ENCODE results near the gene ZMYND19.
"Not testable (repeated sequence)": the region's sequence is repeated elsewhere in the genome, so short reads cannot be mapped to it uniquely, and the experiment has no call there.

ZMYND19 gene

DNA sequence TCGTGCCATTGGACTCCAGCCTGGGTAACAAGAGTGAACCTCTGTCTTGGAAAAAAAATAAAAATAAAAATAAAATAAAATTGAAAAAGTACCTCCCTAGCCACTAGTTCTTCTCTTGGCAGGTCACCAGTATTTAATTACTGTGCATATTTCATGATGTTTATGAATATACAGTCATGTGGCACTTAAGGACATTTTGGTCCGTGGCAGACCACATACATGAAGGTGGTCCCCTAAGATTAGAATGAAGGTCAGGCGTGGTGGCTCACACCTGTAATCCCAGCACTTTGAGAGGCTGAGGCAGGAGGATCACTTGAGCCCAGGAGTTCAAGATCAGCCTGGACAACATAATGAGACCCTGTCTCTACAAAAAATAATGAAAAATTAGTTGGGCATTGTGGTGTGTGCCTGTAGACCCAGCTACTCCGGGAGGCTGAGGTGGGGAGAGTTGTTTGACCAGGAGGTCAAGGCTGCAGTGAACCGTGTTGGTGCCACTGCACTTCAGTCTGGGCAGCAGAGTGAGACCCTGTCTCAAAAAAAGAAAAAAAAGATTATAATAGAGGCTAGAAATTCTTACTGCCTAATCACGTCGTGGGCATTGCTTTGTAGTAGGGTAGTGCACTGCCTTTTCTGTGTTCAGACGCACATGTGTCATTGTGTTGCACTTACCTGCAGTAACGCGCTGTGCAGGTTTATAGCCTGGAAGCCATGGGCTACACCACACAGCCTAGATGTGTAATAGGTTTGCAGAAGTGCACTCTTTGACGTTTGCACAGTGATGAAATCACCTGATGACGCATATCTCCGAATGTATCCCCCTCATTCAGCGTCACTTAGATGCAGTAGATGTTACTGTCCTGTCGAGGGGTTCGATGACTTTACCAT, 41.3 kb upstream of the ZMYND19 start:
- no peaks in the 10 kb centered on the region for H3K9me3 ChIP-seq
- no peaks in the 10 kb centered on the region for H3K4me1 ChIP-seq
- TF ChIP-seq, protein P1, sequence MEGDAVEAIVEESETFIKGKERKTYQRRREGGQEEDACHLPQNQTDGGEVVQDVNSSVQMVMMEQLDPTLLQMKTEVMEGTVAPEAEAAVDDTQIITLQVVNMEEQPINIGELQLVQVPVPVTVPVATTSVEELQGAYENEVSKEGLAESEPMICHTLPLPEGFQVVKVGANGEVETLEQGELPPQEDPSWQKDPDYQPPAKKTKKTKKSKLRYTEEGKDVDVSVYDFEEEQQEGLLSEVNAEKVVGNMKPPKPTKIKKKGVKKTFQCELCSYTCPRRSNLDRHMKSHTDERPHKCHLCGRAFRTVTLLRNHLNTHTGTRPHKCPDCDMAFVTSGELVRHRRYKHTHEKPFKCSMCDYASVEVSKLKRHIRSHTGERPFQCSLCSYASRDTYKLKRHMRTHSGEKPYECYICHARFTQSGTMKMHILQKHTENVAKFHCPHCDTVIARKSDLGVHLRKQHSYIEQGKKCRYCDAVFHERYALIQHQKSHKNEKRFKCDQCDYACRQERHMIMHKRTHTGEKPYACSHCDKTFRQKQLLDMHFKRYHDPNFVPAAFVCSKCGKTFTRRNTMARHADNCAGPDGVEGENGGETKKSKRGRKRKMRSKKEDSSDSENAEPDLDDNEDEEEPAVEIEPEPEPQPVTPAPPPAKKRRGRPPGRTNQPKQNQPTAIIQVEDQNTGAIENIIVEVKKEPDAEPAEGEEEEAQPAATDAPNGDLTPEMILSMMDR (IDR thresholded peaks at IDR 0.05; ENCODE audit: low read depth, low read length) = no peak
- H3K27me3 ChIP-seq = no peaks in the 10 kb centered on the region
- no peak overlapping the region for H3K4me3 ChIP-seq (ENCODE audit: low read depth, low read length)
- no peak for DNase-seq
- peaks cover 5% of the 10 kb centered on the region; the same call in 1 of the 2 replicates for H3K36me3 ChIP-seq

DNA sequence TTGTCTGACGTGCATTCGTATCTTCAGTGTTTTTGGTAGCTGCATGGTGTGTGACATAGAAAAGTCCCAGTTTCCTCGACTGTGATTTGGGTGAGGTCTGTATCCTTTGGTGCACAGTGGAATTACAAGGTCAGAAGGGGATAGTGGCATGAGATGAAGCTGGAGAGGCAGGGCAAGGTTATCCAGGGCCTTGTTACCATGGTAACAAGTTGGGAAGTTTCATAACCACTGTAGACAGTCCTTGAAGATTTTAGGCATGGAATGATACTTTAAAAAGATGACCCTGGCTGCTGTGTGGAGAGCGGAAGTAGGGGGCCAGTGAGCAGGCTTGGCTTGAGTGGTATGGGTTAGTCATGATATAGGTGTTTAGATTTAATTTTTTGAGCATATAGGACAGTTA, 40.4 kb upstream of the ZMYND19 start:
- H3K36me3 ChIP-seq = peaks cover 5% of the 10 kb centered on the region; the same call in 1 of the 2 replicates
- TF ChIP-seq, protein P1 (IDR thresholded peaks at IDR 0.05; ENCODE audit: low read depth, low read length) = no peak
- H3K4me3 ChIP-seq (ENCODE audit: low read depth, low read length) = no peak overlapping the region

DNA sequence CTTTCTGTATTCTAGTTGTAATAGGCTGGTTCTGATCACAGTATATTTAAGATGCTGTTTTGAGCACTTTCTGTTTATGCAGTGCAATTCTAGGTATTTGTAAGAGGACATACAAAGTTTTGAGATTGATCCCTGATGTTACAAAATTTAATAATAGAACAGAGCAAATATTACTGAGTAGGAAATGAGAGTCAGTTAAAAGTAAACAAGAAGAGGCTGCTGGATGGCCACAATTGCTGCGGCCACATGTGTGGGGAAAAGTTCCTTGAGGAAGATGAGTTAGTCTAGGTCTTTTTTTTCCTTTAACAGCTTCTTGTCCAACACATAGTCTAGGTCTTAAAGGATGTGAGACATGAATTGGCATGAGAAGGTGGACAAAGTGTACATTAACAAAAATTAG, 39.8 kb upstream of the ZMYND19 start:
- DNase-seq = no peak
- no peak overlapping the region for H3K4me3 ChIP-seq (ENCODE audit: low read depth, low read length)
- H3K4me1 ChIP-seq = no peaks in the 10 kb centered on the region
- TF ChIP-seq, protein P1 (IDR thresholded peaks at IDR 0.05; ENCODE audit: low read depth, low read length) = no peak
- no peaks in the 10 kb centered on the region for H3K9me3 ChIP-seq
- H3K36me3 ChIP-seq = peaks cover 5% of the 10 kb centered on the region; the same call in 1 of the 2 replicates
- no peaks in the 10 kb centered on the region for H3K27me3 ChIP-seq

More for the DNA sequence above, 40.4 kb upstream of the ZMYND19 start:
- Histone ChIP-seq H3K4me1 (no peaks in the 10 kb centered on the region), H3K9me3 (no peaks in the 10 kb centered on the region), H3K27me3 (no peaks in the 10 kb centered on the region)
- DNase-seq = no peak

DNA sequence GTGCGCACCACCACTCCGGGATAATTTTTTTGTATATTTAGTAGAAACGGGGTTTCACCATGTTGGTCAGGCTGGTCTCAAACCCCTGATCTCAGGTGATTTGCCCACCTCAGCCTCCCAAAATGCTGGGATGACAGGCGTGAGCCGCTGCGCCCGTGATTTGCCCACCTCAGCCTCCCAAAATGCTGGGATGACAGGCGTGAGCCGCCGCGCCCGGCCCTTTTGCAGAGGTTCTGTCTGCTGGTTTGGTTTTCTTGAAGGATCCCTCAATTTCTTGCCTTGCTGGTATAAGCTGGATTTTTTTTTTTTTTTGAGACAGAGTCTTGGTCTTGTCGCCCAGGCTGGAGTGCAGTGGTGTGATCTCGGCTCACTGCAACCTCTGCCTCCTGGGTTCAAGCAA, 37.1 kb upstream of the ZMYND19 start:
- not testable (repeated sequence) for H3K9me3 ChIP-seq; DNase-seq; H3K4me3 ChIP-seq (ENCODE audit: low read depth, low read length); H3K27me3 ChIP-seq; H3K4me1 ChIP-seq
- H3K36me3 ChIP-seq = peaks cover 12% of the 10 kb centered on the region

DNA sequence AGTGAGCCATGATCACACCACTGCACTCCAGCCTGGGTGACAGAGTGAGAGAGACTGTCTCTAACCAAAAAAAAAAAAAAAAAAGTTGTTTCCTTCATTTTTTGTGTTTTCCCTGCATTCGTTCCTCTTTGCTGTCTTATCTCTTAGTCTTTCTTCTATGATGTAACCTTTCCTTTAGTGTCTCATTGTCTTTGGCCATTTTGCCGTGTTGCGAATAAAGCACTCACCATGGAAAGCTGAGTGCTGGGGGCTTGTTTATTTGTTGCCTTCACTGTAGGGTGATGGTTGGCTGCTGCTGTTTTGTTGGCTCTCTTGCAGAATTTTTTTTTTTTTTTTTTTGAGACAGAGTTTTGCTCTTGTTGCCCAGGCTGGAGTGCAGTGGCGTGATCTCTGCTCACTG, 36.2 kb upstream of the ZMYND19 start:
- TF ChIP-seq, protein P1 (IDR thresholded peaks at IDR 0.05; ENCODE audit: low read depth, low read length) = no peak
- Histone ChIP-seq H3K4me1 (no peaks in the 10 kb centered on the region), H3K4me3 (ENCODE audit: low read depth, low read length) (no peak overlapping the region), H3K27me3 (no peaks in the 10 kb centered on the region), H3K9me3 (no peaks in the 10 kb centered on the region), H3K36me3 (peaks cover 14% of the 10 kb centered on the region)
- DNase-seq = no peak

DNA sequence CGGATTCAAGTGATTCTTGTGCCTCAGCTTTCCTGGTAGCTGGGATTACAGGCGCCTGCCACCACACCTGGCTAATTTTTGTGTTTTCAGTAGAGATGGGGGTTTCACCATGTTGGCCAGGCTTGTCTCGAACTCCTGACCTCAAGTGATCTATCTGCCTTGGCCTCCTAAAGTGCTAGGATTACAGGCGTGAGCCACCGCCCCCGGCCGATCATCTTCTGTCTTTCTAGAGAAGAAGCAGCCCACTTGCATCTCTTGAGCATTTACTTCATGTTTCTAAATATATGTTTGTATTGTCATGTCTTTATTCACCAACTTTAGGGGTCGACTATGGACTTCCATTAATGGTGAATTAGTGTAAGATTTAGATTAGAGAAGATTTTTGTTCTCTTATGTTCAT, 31.9 kb upstream of the ZMYND19 start:
- H3K27me3 ChIP-seq; H3K9me3 ChIP-seq; H3K4me1 ChIP-seq; H3K4me3 ChIP-seq (ENCODE audit: low read depth, low read length); DNase-seq: not testable (repeated sequence)
- H3K36me3 ChIP-seq = peaks cover 25% of the 10 kb centered on the region

DNA sequence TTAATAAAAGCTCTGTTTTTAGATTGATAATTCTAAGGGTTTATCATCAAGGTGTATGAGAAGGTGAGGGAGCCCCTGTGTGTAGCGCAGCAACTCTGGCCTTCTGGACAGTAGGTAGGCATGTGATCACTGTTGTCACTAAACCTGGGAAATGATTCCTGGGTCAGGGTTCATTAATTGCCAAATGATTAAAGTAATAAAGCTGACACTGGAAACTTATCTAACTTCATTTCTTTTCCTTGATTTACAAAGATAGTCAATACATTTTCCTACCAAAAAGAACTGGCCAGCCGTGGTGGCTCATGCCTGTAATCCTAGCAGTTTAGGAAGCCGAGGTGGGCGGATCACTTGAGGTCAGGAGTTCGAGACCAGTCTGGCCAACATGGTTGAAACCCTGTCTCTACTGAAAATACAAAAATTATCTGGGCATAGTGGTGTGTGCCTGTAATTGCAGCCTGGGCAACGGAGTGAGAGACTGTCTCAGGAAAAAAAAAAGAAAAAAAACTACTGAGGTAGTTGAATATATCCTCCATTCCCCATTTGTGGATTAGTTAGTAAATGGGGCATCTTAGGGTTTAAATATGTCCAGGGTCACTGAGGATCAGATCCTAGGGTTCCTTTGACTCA, 30.9 kb upstream of the ZMYND19 start:
- Histone ChIP-seq H3K36me3 (peaks cover 25% of the 10 kb centered on the region), H3K9me3 (no peaks in the 10 kb centered on the region), H3K4me1 (no peaks in the 10 kb centered on the region; the same call in 1 of the 2 replicates), H3K27me3 (no peaks in the 10 kb centered on the region), H3K4me3 (ENCODE audit: low read depth, low read length) (no peak overlapping the region)
- TF ChIP-seq, protein P1 (IDR thresholded peaks at IDR 0.05; ENCODE audit: low read depth, low read length) = peak; percentile 32; the same call in 1 of the 2 replicates
- peak; percentile 20 for DNase-seq
